H9 (cell line): Measurements from ENCODE around the gene FAM228B. TPM values are rescaled to one million over a fixed set of nuclear protein-coding genes. Genes with fewer than 3 reads are reported as not detected.

Experiments used
- DNase-seq: peaks from one replicate; pipeline ENCODE4 v3.0.0-alpha.2; 2017
- H2AFZ ChIP-seq: one replicate; pipeline ENCODE4 v1.6.1; 2013; ENCODE audit warnings: mild to moderate bottlenecking, low read length, control low read depth, moderate library complexity
- H2AK5ac ChIP-seq: 2 replicates; pipeline ENCODE4 v1.6.1; 2013; ENCODE audit warnings: low read length, control low read depth, mixed read lengths; ENCODE audit not compliant: insufficient read length
- H2BK120ac ChIP-seq: one replicate; pipeline ENCODE4 v1.6.1; 2013; ENCODE audit warnings: low read depth, mild to moderate bottlenecking, low read length, control low read depth, inconsistent platforms; ENCODE audit not compliant: poor library complexity, severe bottlenecking
- H2BK12ac ChIP-seq: 2 replicates; pipeline ENCODE4 v1.6.1; 2013; ENCODE audit warnings: low read length, control low read depth, mixed read lengths, low read depth; ENCODE audit not compliant: insufficient read length
- H2BK15ac ChIP-seq: 2 replicates; pipeline ENCODE4 v1.6.1; 2013; ENCODE audit warnings: low read depth, low read length, control low read depth
- H2BK20ac ChIP-seq: one replicate; pipeline ENCODE4 v1.6.1; 2013; ENCODE audit warnings: low read depth, mild to moderate bottlenecking, low read length, control low read depth, inconsistent platforms; ENCODE audit not compliant: poor library complexity, severe bottlenecking
- H2BK5ac ChIP-seq: 2 replicates; pipeline ENCODE4 v1.6.1; 2013; ENCODE audit warnings: low read length, control low read depth, mixed read lengths; ENCODE audit not compliant: insufficient read length
- H3K14ac ChIP-seq: 2 replicates; pipeline ENCODE4 v1.6.1; 2013; ENCODE audit warnings: low read length, control low read depth; ENCODE audit not compliant: insufficient read depth
- H3K18ac ChIP-seq: 2 replicates; pipeline ENCODE4 v1.6.1; 2013; ENCODE audit warnings: low read depth, mild to moderate bottlenecking, mixed read lengths, low read length, control low read depth; ENCODE audit not compliant: insufficient read length
- H3K23ac ChIP-seq: 2 replicates; pipeline ENCODE4 v1.6.1; 2013; ENCODE audit warnings: low read length, control low read depth, mixed read lengths, low read depth; ENCODE audit not compliant: insufficient read length
- H3K23me2 ChIP-seq: 2 replicates; pipeline ENCODE4 v1.6.1; 2013; ENCODE audit warnings: low read depth, mild to moderate bottlenecking, mixed read lengths, low read length, control low read depth; ENCODE audit not compliant: insufficient read length, poor library complexity, severe bottlenecking
- H3K27ac ChIP-seq: 2 replicates; pipeline ENCODE4 v1.5.1; 2013; ENCODE audit warnings: low read length, control low read depth, mixed read lengths, low read depth; ENCODE audit not compliant: insufficient read length
- H3K27me3 ChIP-seq: 2 replicates; pipeline ENCODE4 v1.6.1; 2013; ENCODE audit warnings: low read length, control low read depth, inconsistent platforms; ENCODE audit not compliant: insufficient read depth
- H3K4ac ChIP-seq: 2 replicates; pipeline ENCODE4 v1.6.1; 2013; ENCODE audit warnings: low read depth, mild to moderate bottlenecking, control low read depth, inconsistent platforms, low read length, moderate library complexity
- H3K4me1 ChIP-seq: 2 replicates; pipeline ENCODE4 v1.6.1; 2013; ENCODE audit warnings: low read length, control low read depth, inconsistent platforms; ENCODE audit not compliant: insufficient read depth
- H3K4me2 ChIP-seq: 2 replicates; pipeline ENCODE4 v1.6.1; 2013; ENCODE audit warnings: low read length, control low read depth, mixed read lengths; ENCODE audit not compliant: insufficient read length, insufficient read depth
- H3K56ac ChIP-seq: 2 replicates; pipeline ENCODE4 v1.6.1; 2013; ENCODE audit warnings: low read depth, mild to moderate bottlenecking, mixed read lengths, low read length, control low read depth; ENCODE audit not compliant: insufficient read length
- H3K79me1 ChIP-seq: 2 replicates; pipeline ENCODE4 v1.6.1; 2013; ENCODE audit warnings: low read depth, mild to moderate bottlenecking, moderate library complexity, low read length, control low read depth, inconsistent platforms; ENCODE audit not compliant: insufficient read depth, poor library complexity, severe bottlenecking
- H3K79me2 ChIP-seq: 2 replicates; pipeline ENCODE4 v1.6.1; 2013; ENCODE audit warnings: low read length, control low read depth, inconsistent platforms; ENCODE audit not compliant: insufficient read depth
- H3K9ac ChIP-seq: 2 replicates; pipeline ENCODE4 v1.6.1; 2013; ENCODE audit warnings: low read length, control low read depth, mixed read lengths; ENCODE audit not compliant: insufficient read length; ENCODE audit errors: extremely low read depth
- H3K9me3 ChIP-seq: one replicate; pipeline ENCODE4 v1.6.1; 2013; ENCODE audit warnings: low read depth, low read length, inconsistent platforms; ENCODE audit not compliant: control insufficient read depth
- H3T11ph ChIP-seq: one replicate; pipeline ENCODE4 v1.6.1; 2013; ENCODE audit warnings: mild to moderate bottlenecking, low read length, control low read depth, inconsistent platforms
- H4K20me1 ChIP-seq: one replicate; pipeline ENCODE4 v1.6.1; 2013; ENCODE audit not compliant: control insufficient read depth, insufficient read length, insufficient read depth
- H4K5ac ChIP-seq: 2 replicates; pipeline ENCODE4 v1.6.1; 2013; ENCODE audit warnings: low read depth, mild to moderate bottlenecking, mixed read lengths, low read length, control low read depth; ENCODE audit not compliant: insufficient read length
- H4K8ac ChIP-seq: replicated peaks from 2 replicates; pipeline ENCODE4 v1.6.1; 2013; ENCODE audit warnings: low read length, control low read depth, mixed read lengths, low read depth; ENCODE audit not compliant: insufficient read length
- H4K91ac ChIP-seq: 2 replicates; pipeline ENCODE4 v1.6.1; 2013; ENCODE audit warnings: low read depth, mild to moderate bottlenecking, moderate library complexity, mixed read lengths, low read length, control low read depth; ENCODE audit not compliant: insufficient read length
- H3K27ac Mint-ChIP-seq, 3 experiments: 2 replicates in 2 of 3; 3 replicates in 1 of 3; pipeline ENCODE4 v1.8.0; 2020 to 2021; ENCODE audit warnings: mixed read lengths in 3 of 3, mild to moderate bottlenecking in 1 of 3, moderate library complexity in 1 of 3
- H3K27me3 Mint-ChIP-seq: 2 replicates; pipeline ENCODE4 v1.8.0; 2021; ENCODE audit warnings: low read depth, mild to moderate bottlenecking, moderate library complexity, mixed read lengths
- H3K36me3 Mint-ChIP-seq, 3 experiments: 2 replicates in 2 of 3; 3 replicates in 1 of 3; pipeline ENCODE4 v1.8.0; 2020 to 2021; ENCODE audit warnings: low read depth in 3 of 3, mixed read lengths in 3 of 3; ENCODE audit not compliant: insufficient read depth in 1 of 3
- H3K4me1 Mint-ChIP-seq, 2 experiments: 2 replicates each; pipeline ENCODE4 v1.8.0; 2020; ENCODE audit warnings: mixed read lengths in 2 of 2
- H3K4me3 Mint-ChIP-seq, 2 experiments: 2 replicates in 1 of 2; 3 replicates in 1 of 2; pipeline ENCODE4 v1.8.0; 2020 to 2021; ENCODE audit warnings: mild to moderate bottlenecking in 2 of 2, mixed read lengths in 2 of 2, moderate library complexity in 1 of 2
- H3K9me3 Mint-ChIP-seq, 2 experiments: 2 replicates in 1 of 2; 3 replicates in 1 of 2; pipeline ENCODE4 v1.8.0; 2020; ENCODE audit warnings: mild to moderate bottlenecking in 2 of 2, mixed read lengths in 2 of 2, moderate library complexity in 1 of 2
- WGBS: extraction: QIAGEN DNeasy Blood & Tissue Kit; methylation state at CpG from one replicate; pipeline ENCODE4 v1.1.7; 2013; ENCODE audit warnings: missing lambda C conversion rate, low lambda C conversion rate, mixed read lengths; ENCODE audit not compliant: insufficient read length; ENCODE audit errors: extremely low coverage; 5-methylcytosine and 5-hydroxymethylcytosine counted together
- total RNA-seq: library from RNA; stranded (reverse); gene quantifications from 2 replicates; pipeline ENCODE4 v1.2.1, GENCODE V29; 2021
- TF ChIP-seq, protein P1 (sequence below): fragments of 200-600 bp; sonication (generic); conservative IDR thresholded peaks from 3 replicates; pipeline ENCODE4 v1.8.0; 2021; ENCODE audit warnings: antibody characterized with exemption, mild to moderate bottlenecking

Gene FAM228B
- total RNA-seq, 1 experiment from 2014 or later, result 6.5 TPM

DNA sequence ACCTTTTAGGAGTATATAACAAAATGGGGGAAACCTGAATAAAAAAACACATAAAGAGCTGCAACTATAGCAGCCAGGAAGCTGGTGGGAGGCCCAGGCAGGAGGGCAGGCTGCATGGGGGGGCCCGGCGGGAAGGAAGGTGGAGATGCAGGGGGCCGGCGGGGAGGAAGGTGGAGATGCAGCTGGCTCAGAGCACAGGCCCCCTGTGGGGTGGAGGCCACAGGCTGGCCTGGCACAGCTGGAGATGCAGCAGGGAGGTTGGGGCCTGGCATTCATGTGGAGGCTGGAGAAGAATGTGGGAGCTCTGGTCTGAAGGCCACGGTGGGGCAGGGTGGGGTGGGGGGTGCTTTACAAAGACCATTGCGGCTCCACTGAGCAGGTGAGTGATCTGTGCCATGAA, 83.0 kb downstream of the FAM228B start:
- DNase-seq, result no peak
- no peak overlapping the region for H3K9ac ChIP-seq
- Mint-ChIP-seq H3K4me1 (peaks cover 2 to 16% of the 10 kb centered on the region in 2 experiments; a peak in 2 of 4 replicates), H3K27me3 (no peaks in the 10 kb centered on the region; the same call in 1 of the 2 replicates), H3K27ac (peak overlapping the region in 2 of 3 experiments; percentile 26 to 76; a peak in 3 of 7 replicates), H3K36me3 (peaks cover 0 to 7% (median 0%) of the 10 kb centered on the region in 3 experiments; a peak in 3 of 7 replicates), H3K4me3 (no peak overlapping the region), H3K9me3 (no peaks in the 10 kb centered on the region; a peak in 1 of 5 replicates)
- H3K79me1 ChIP-seq, result no peaks in the 10 kb centered on the region
- H3K14ac ChIP-seq, result no peak overlapping the region
- H3K18ac ChIP-seq, result no peak overlapping the region
- H2BK5ac ChIP-seq, result no peak overlapping the region
- no peak overlapping the region for H4K91ac ChIP-seq
- no peak overlapping the region for H4K5ac ChIP-seq
- no peaks in the 10 kb centered on the region for H3K4me1 ChIP-seq
- no peak overlapping the region for H3K56ac ChIP-seq
- no peak overlapping the region for H2AFZ ChIP-seq
- no peaks in the 10 kb centered on the region for H3K9me3 ChIP-seq
- H2BK20ac ChIP-seq, result no peak overlapping the region
- H2BK120ac ChIP-seq, result no peak overlapping the region
- no peak overlapping the region for H3K4ac ChIP-seq
- WGBS, result no CpG with 5 or more reads among the region's 6 CpGs
- H3K23me2 ChIP-seq, result no peaks in the 10 kb centered on the region
- no peak overlapping the region for H2AK5ac ChIP-seq
- H2BK12ac ChIP-seq, result no peak overlapping the region
- no peak overlapping the region for H3K27ac ChIP-seq
- no peaks in the 10 kb centered on the region for H3K27me3 ChIP-seq
- no peaks in the 10 kb centered on the region for H4K20me1 ChIP-seq
- no peak overlapping the region for H3K4me2 ChIP-seq
- H2BK15ac ChIP-seq, result no peak overlapping the region
- H4K8ac ChIP-seq, result no peak overlapping the region
- no peaks in the 10 kb centered on the region for H3K79me2 ChIP-seq
- no peak overlapping the region for H3K23ac ChIP-seq
- H3T11ph ChIP-seq, result no peak overlapping the region
- TF ChIP-seq, protein P1, sequence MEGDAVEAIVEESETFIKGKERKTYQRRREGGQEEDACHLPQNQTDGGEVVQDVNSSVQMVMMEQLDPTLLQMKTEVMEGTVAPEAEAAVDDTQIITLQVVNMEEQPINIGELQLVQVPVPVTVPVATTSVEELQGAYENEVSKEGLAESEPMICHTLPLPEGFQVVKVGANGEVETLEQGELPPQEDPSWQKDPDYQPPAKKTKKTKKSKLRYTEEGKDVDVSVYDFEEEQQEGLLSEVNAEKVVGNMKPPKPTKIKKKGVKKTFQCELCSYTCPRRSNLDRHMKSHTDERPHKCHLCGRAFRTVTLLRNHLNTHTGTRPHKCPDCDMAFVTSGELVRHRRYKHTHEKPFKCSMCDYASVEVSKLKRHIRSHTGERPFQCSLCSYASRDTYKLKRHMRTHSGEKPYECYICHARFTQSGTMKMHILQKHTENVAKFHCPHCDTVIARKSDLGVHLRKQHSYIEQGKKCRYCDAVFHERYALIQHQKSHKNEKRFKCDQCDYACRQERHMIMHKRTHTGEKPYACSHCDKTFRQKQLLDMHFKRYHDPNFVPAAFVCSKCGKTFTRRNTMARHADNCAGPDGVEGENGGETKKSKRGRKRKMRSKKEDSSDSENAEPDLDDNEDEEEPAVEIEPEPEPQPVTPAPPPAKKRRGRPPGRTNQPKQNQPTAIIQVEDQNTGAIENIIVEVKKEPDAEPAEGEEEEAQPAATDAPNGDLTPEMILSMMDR, result no peak
